Testis (tissue), 2 donors: ENCODE measurements around the gene HSD17B12.

Experiments
- CTCF ChIP-seq, 3 experiments: fragments of 450-650 bp in 2 of 3; fragments of 200-600 bp in 1 of 3; sonication (generic) in 1 of 3; IDR thresholded peaks; one replicate each; pipeline ENCODE4 v1.5.1; 2016 to 2019; ENCODE audit warnings: antibody characterized with exemption in 3 of 3, mild to moderate bottlenecking in 2 of 3, moderate library complexity in 1 of 3
- POLR2A ChIP-seq: fragments of 450-650 bp; IDR thresholded peaks from one replicate; pipeline ENCODE4 v1.6.1; 2017; ENCODE audit warnings: antibody characterized with exemption, mild to moderate bottlenecking, moderate library complexity

- TF ChIP-seq POLR2A (no peak), CTCF (IDR thresholded peaks at IDR 0.05) (no peak)
These were observed 56.7 kb downstream of the HSD17B12 start for GRCh38 chr11:43737201-43737590.
